Chondrocyte (in vitro differentiated cells): ENCODE measurements around the gene CHAF1B. TPM values are rescaled to one million over a fixed set of nuclear protein-coding genes. Genes with fewer than 3 reads are reported as not detected.
A peak's percentile ranks its signal among the peaks of the same experiment; 100 is the strongest.

Experiments
- DNase-seq: peaks from one replicate; pipeline ENCODE4 v3.0.0; 2021; ENCODE audit warnings: mixed read lengths, low spot score
- H3K27ac Mint-ChIP-seq: one replicate; pipeline ENCODE4 v1.8.0; 2021; ENCODE audit warnings: mild to moderate bottlenecking, moderate library complexity, mixed read lengths; ENCODE audit not compliant: unreplicated experiment
- H3K27me3 Mint-ChIP-seq: 2 replicates; pipeline ENCODE4 v1.8.0; 2021; ENCODE audit warnings: low read depth, mixed read lengths
- H3K36me3 Mint-ChIP-seq: 2 replicates; pipeline ENCODE4 v1.8.0; 2021; ENCODE audit warnings: low read depth, mixed read lengths
- H3K4me1 Mint-ChIP-seq: 2 replicates; pipeline ENCODE4 v1.8.0; 2021; ENCODE audit warnings: low read depth, mild to moderate bottlenecking, mixed read lengths
- H3K4me3 Mint-ChIP-seq: one replicate; pipeline ENCODE4 v1.8.0; 2021; ENCODE audit warnings: mild to moderate bottlenecking, moderate library complexity, mixed read lengths; ENCODE audit not compliant: unreplicated experiment
- H3K9me3 Mint-ChIP-seq: 2 replicates; pipeline ENCODE4 v1.8.0; 2021; ENCODE audit warnings: low read depth, mixed read lengths
- total RNA-seq: library from RNA; stranded (reverse); gene quantifications from 3 replicates; pipeline ENCODE4 v1.2.1, GENCODE V29; 2021
- TF ChIP-seq, protein P1 (sequence below): fragments of 200-600 bp; sonication (generic); IDR thresholded peaks from 2 replicates; pipeline ENCODE4 v1.5.0; 2021; ENCODE audit warnings: antibody characterized with exemption, mild to moderate bottlenecking, moderate library complexity

CHAF1B gene
- total RNA-seq, 1 donor from 2014 or later: 2.6 TPM

DNA sequence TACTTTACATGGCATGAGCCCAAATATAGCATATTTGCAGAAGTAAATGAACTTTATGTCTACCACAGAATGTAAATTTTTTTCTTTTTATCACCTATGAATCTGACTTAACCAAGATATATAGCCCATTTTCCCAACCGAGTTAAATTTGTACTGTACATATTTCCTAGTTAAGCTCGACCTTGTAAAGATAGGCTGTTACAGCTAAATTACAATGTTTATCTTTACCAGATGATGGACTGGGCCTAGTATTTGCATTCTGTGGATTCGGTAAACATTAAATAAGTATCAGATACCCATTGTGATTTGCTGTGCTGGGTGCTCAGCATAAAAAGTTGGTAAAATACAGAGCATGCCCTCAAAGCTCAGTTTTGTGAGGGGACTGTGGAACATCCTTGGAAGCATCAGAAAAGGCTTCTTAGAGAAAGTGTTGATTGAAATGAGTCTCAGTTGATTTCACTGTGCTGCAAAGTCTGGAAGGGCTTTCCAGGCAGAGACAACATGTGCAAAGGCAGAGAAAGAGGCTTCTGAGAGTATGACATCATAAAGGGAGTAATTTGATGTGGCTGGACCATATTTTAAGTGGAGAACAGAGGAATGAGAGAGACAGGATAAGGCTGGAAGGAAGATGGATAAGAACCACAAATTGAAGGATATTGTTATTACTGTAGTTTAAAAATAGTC is 37.8 kb upstream of the CHAF1B start:
- Mint-ChIP-seq H3K27me3 (no peaks in the 10 kb centered on the region), H3K4me1 (peaks cover 22% of the 10 kb centered on the region), H3K27ac (peak overlapping the region; percentile 30), H3K4me3 (no peak overlapping the region), H3K9me3 (no peaks in the 10 kb centered on the region), H3K36me3 (peaks cover 28% of the 10 kb centered on the region)
- DNase-seq: no peak
- TF ChIP-seq, protein P1, sequence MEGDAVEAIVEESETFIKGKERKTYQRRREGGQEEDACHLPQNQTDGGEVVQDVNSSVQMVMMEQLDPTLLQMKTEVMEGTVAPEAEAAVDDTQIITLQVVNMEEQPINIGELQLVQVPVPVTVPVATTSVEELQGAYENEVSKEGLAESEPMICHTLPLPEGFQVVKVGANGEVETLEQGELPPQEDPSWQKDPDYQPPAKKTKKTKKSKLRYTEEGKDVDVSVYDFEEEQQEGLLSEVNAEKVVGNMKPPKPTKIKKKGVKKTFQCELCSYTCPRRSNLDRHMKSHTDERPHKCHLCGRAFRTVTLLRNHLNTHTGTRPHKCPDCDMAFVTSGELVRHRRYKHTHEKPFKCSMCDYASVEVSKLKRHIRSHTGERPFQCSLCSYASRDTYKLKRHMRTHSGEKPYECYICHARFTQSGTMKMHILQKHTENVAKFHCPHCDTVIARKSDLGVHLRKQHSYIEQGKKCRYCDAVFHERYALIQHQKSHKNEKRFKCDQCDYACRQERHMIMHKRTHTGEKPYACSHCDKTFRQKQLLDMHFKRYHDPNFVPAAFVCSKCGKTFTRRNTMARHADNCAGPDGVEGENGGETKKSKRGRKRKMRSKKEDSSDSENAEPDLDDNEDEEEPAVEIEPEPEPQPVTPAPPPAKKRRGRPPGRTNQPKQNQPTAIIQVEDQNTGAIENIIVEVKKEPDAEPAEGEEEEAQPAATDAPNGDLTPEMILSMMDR: no peak

GRCh38 chr21:36347962-36348328 is 37.2 kb upstream of the CHAF1B start:
- TF ChIP-seq, protein P1: no peak
- DNase-seq: no peak
- Mint-ChIP-seq H3K4me1 (peaks cover 22% of the 10 kb centered on the region), H3K27me3 (no peaks in the 10 kb centered on the region), H3K36me3 (peaks cover 30% of the 10 kb centered on the region), H3K4me3 (no peak overlapping the region), H3K27ac (peak overlapping the region; percentile 30), H3K9me3 (no peaks in the 10 kb centered on the region)

- H3K4me3 Mint-ChIP-seq: no peak overlapping the region
- TF ChIP-seq, protein P1: no peak
- no peaks in the 10 kb centered on the region for H3K9me3 Mint-ChIP-seq
- peak overlapping the region; percentile 98 for H3K27ac Mint-ChIP-seq
- peaks cover 30% of the 10 kb centered on the region for H3K36me3 Mint-ChIP-seq
- H3K4me1 Mint-ChIP-seq: peaks cover 22% of the 10 kb centered on the region
- H3K27me3 Mint-ChIP-seq: no peaks in the 10 kb centered on the region
- no peak for DNase-seq
Observed at GRCh38 chr21:36349315-36349714, 35.9 kb upstream of the CHAF1B start.

GRCh38 chr21:36350282-36350910 is 34.8 kb upstream of the CHAF1B start:
- Mint-ChIP-seq H3K4me3 (no peak overlapping the region), H3K4me1 (peaks cover 22% of the 10 kb centered on the region), H3K9me3 (no peaks in the 10 kb centered on the region), H3K36me3 (peaks cover 31% of the 10 kb centered on the region), H3K27me3 (no peaks in the 10 kb centered on the region), H3K27ac (peak overlapping the region; percentile 98)
- no peak for DNase-seq
- TF ChIP-seq, protein P1: no peak

- TF ChIP-seq, protein P1: no peak
- Mint-ChIP-seq H3K4me3 (no peak overlapping the region), H3K4me1 (peaks cover 7% of the 10 kb centered on the region), H3K27me3 (no peaks in the 10 kb centered on the region), H3K9me3 (no peaks in the 10 kb centered on the region), H3K36me3 (peaks cover 27% of the 10 kb centered on the region), H3K27ac (peak overlapping the region; percentile 1)
- DNase-seq: no peak
Observed at GRCh38 chr21:36354918-36355680, 30.1 kb upstream of the CHAF1B start.
